Measurements from ENCODE around the gene CLRN3. TPM values are rescaled to one million over a fixed set of nuclear protein-coding genes. Genes with fewer than 3 reads are reported as not detected.

Gene CLRN3
- total RNA-seq, 1 donor from 2014 or later: 0.31 TPM

DNA sequence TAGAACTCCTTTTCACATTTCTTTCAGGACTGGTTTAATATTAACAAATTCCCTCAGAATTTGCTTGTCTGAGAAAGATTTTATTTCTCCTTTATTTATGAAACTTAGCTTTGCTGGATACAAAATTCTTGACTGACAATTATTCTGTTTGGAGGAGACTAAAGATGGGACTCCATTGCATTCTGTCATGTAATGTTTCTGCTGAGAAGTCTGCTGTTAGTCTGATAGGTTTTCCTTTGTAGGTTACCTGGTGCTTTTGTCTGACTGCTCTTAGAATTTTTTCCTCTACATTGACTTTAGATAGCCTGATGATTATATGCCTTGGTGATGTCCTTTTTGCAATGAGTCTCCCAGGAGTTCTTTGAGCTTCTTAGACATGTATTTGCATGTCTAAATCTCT, 23.4 kb downstream of the CLRN3 start:
- no peak overlapping the region for H3K4me3 Mint-ChIP-seq (ENCODE audit: unreplicated experiment)
- H3K27ac Mint-ChIP-seq (ENCODE audit: unreplicated experiment): no peak overlapping the region
- peaks cover 3% of the 10 kb centered on the region for H3K9me3 Mint-ChIP-seq (ENCODE audit: unreplicated experiment)
- no peak for DNase-seq (ENCODE audit: low spot score)
- H3K36me3 Mint-ChIP-seq (ENCODE audit: low read depth, unreplicated experiment): peaks cover under 1% of the 10 kb centered on the region
- TF ChIP-seq, protein P1, sequence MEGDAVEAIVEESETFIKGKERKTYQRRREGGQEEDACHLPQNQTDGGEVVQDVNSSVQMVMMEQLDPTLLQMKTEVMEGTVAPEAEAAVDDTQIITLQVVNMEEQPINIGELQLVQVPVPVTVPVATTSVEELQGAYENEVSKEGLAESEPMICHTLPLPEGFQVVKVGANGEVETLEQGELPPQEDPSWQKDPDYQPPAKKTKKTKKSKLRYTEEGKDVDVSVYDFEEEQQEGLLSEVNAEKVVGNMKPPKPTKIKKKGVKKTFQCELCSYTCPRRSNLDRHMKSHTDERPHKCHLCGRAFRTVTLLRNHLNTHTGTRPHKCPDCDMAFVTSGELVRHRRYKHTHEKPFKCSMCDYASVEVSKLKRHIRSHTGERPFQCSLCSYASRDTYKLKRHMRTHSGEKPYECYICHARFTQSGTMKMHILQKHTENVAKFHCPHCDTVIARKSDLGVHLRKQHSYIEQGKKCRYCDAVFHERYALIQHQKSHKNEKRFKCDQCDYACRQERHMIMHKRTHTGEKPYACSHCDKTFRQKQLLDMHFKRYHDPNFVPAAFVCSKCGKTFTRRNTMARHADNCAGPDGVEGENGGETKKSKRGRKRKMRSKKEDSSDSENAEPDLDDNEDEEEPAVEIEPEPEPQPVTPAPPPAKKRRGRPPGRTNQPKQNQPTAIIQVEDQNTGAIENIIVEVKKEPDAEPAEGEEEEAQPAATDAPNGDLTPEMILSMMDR (IDR thresholded peaks at IDR 0.05; ENCODE audit: unreplicated experiment): no peak
- peaks cover 17% of the 10 kb centered on the region for H3K4me1 Mint-ChIP-seq (ENCODE audit: unreplicated experiment)
- H3K27me3 Mint-ChIP-seq (ENCODE audit: unreplicated experiment): no peaks in the 10 kb centered on the region

DNA sequence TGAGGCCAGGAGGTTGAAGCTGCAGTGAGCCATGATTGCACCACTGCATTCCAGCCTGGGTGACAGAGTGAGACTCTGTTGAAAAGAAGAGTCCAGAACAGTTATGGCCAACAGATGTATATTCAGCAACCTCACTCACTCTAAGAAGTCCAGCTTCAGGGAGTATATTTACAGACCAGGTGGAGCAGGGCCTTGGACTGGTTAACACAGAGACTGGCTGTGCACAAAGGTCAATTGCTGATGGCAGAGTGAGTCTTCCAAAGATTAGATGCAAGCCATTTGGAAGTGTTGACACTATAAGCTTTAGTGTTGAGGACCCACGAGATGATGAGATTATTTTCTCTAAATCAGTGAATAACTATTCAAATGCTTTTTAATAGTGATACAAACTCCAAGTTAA, 24.9 kb downstream of the CLRN3 start:
- Mint-ChIP-seq H3K4me1 (ENCODE audit: unreplicated experiment) (peaks cover 8% of the 10 kb centered on the region), H3K4me3 (ENCODE audit: unreplicated experiment) (no peak overlapping the region), H3K27ac (ENCODE audit: unreplicated experiment) (no peak overlapping the region), H3K27me3 (ENCODE audit: unreplicated experiment) (no peaks in the 10 kb centered on the region), H3K9me3 (ENCODE audit: unreplicated experiment) (peaks cover 11% of the 10 kb centered on the region), H3K36me3 (ENCODE audit: low read depth, unreplicated experiment) (peaks cover 16% of the 10 kb centered on the region)
- DNase-seq (ENCODE audit: low spot score): no peak
- TF ChIP-seq, protein P1 (IDR thresholded peaks at IDR 0.05; ENCODE audit: unreplicated experiment): no peak

DNA sequence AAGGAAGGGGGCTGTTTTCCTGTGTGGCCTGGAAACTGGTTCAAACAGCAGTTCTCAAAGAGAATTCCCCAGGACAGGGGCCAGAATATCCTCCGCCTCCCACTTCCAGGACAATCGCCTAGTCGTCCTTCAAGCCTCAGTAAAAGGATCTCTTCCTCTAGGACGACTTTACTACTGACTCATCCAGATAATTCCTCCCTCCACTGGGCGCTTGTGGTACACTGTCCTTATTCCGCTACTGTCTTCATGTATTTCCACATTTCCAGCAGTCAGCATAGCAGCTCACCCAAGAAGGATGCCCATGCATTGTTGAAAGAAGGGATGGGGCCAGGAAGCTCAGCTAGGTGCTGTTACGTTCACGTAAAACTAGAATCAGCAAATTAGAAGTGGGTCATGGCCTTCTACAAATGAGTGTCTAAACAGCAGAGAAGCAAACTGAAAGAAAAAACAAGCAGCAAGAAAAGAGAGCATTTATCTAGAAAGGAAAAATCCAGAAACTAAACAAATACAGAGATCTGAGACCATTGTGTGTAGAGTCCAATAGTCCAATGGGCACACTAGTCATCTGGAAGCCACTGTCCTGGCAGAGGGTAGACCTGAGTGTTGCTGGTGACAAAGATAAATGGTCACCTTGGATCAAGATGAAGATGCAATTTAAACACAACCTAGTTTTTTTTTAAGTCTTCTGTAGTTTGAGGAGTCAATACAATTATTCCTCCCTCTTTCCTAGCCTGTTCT, 26.3 kb downstream of the CLRN3 start:
- Mint-ChIP-seq H3K27me3 (ENCODE audit: unreplicated experiment) (no peaks in the 10 kb centered on the region), H3K4me1 (ENCODE audit: unreplicated experiment) (peaks cover 5% of the 10 kb centered on the region), H3K27ac (ENCODE audit: unreplicated experiment) (no peak overlapping the region), H3K4me3 (ENCODE audit: unreplicated experiment) (no peak overlapping the region), H3K9me3 (ENCODE audit: unreplicated experiment) (peaks cover 11% of the 10 kb centered on the region), H3K36me3 (ENCODE audit: low read depth, unreplicated experiment) (peaks cover 17% of the 10 kb centered on the region)
- TF ChIP-seq, protein P1 (IDR thresholded peaks at IDR 0.05; ENCODE audit: unreplicated experiment): no peak
- DNase-seq (ENCODE audit: low spot score): no peak

DNA sequence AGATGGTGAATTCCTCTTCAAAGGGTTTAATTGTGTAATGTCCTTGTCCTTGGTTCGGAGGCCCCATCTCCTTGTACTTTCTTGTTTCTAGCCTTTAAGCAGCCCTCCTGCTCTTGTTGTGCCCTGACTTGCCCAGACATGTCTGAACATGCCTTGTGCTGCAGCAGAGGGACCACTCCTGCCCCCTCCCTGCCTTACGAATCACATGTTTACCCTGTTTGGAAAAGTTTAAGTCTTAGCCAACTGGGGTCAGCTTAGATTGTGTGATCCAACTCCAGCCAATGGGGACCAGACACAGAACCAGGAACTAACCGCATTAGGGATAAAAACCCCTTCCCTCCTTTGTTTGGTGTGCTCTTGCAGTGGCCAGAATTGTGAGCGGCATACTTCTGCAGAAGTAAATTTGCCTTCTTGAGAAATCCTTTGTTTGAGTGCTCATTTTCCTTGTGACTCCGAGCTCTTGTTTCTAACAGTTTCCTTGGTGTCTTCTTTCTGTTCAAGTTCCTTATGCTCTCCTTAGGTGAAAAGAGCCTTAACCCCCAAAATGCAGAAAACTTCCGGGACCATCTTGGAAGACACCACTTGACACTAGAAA, 29.4 kb downstream of the CLRN3 start:
- H3K27ac Mint-ChIP-seq (ENCODE audit: unreplicated experiment): no peak overlapping the region
- TF ChIP-seq, protein P1 (IDR thresholded peaks at IDR 0.05; ENCODE audit: unreplicated experiment): no peak
- peaks cover 11% of the 10 kb centered on the region for H3K9me3 Mint-ChIP-seq (ENCODE audit: unreplicated experiment)
- DNase-seq (ENCODE audit: low spot score): no peak
- H3K4me1 Mint-ChIP-seq (ENCODE audit: unreplicated experiment): peaks cover 5% of the 10 kb centered on the region
- H3K27me3 Mint-ChIP-seq (ENCODE audit: unreplicated experiment): no peaks in the 10 kb centered on the region
- H3K4me3 Mint-ChIP-seq (ENCODE audit: unreplicated experiment): no peak overlapping the region
- H3K36me3 Mint-ChIP-seq (ENCODE audit: low read depth, unreplicated experiment): peaks cover 17% of the 10 kb centered on the region

DNA sequence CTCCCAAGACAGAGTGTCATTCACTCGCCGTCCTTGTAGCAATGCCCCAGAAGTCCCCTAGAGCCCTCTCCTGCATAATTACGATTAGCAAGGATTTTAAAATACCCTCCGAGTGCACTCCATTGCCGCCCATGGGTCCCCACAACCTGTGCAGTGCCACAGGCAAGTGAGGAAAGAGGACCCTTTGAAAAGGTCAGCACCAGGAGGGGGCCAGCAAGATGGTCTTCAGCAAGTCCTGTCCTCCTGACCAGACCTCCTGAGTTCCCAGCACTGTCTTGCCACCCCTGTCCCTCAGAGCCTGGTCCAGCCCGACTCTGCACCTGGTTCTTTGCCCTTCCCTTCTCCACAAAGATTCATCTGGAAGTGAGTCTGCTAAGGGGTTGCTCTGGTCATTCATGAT, 32.1 kb downstream of the CLRN3 start:
- Mint-ChIP-seq H3K4me3 (ENCODE audit: unreplicated experiment) (no peak overlapping the region), H3K36me3 (ENCODE audit: low read depth, unreplicated experiment) (peaks cover 17% of the 10 kb centered on the region), H3K27ac (ENCODE audit: unreplicated experiment) (no peak overlapping the region), H3K9me3 (ENCODE audit: unreplicated experiment) (peaks cover 11% of the 10 kb centered on the region), H3K27me3 (ENCODE audit: unreplicated experiment) (no peaks in the 10 kb centered on the region), H3K4me1 (ENCODE audit: unreplicated experiment) (no peaks in the 10 kb centered on the region)
- DNase-seq (ENCODE audit: low spot score): no peak
- TF ChIP-seq, protein P1 (IDR thresholded peaks at IDR 0.05; ENCODE audit: unreplicated experiment): no peak

Measured in endothelial cell (in vitro differentiated cells).